GM19099 (cell line): ENCODE data around the gene RPS3A.

Experiments
- POLR2A ChIP-seq: IDR thresholded peaks from 3 replicates; pipeline ENCODE4 v1.6.1; 2011; ENCODE audit warnings: low read depth; ENCODE audit not compliant: insufficient read length; ENCODE audit errors: extremely low read depth

The RPS3A gene

GRCh38 chr4:151104621-151105020 is 5.2 kb downstream of the RPS3A start:
- TF ChIP-seq POLR2A, result no peak

- TF ChIP-seq POLR2A, result no peak
Measured at GRCh38 chr4:151105454-151106032, 6.1 kb downstream of the RPS3A start.

GRCh38 chr4:151107063-151107462 is 7.6 kb downstream of the RPS3A start:
- no peak for TF ChIP-seq POLR2A

- TF ChIP-seq POLR2A, result no peak
Measured at GRCh38 chr4:151110236-151110635, 10.8 kb downstream of the RPS3A start.

GRCh38 chr4:151114338-151114737 is 14.9 kb downstream of the RPS3A start:
- TF ChIP-seq POLR2A, result no peak

- TF ChIP-seq POLR2A, result no peak
Measured at GRCh38 chr4:151114986-151115385, 15.6 kb downstream of the RPS3A start.

GRCh38 chr4:151117371-151117962 is 18.0 kb downstream of the RPS3A start:
- TF ChIP-seq POLR2A, result no peak

GRCh38 chr4:151129796-151130195 is 30.4 kb downstream of the RPS3A start:
- no peak for TF ChIP-seq POLR2A

- no peak for TF ChIP-seq POLR2A
Measured at GRCh38 chr4:151133311-151133710, 33.9 kb downstream of the RPS3A start.

GRCh38 chr4:151139814-151140213 is 40.4 kb downstream of the RPS3A start:
- TF ChIP-seq POLR2A, result no peak

GRCh38 chr4:151142758-151143157 is 43.3 kb downstream of the RPS3A start:
- no peak for TF ChIP-seq POLR2A

- no peak for TF ChIP-seq POLR2A
Measured at GRCh38 chr4:151143162-151143561, 43.7 kb downstream of the RPS3A start.

GRCh38 chr4:151143811-151144210 is 44.4 kb downstream of the RPS3A start:
- no peak for TF ChIP-seq POLR2A

GRCh38 chr4:151144329-151145072 is 45.1 kb downstream of the RPS3A start:
- TF ChIP-seq POLR2A, result no peak

- TF ChIP-seq POLR2A, result no peak
Measured at GRCh38 chr4:151147000-151147399, 47.6 kb downstream of the RPS3A start.

- TF ChIP-seq POLR2A, result no peak
Measured at GRCh38 chr4:151148261-151148660, 48.8 kb downstream of the RPS3A start.
